Common myeloid progenitor, CD34-positive (primary cell): ENCODE results near the gene LSM4.

Experiments used
- CTCF ChIA-PET: fragments of 350-600 bp; sonication (Branson Sonifier 250); formaldehyde crosslinking; loops from one replicate; lab custom pipeline; 2021; ENCODE audit warnings: antibody characterized with exemption; lab: Charles Lee
- POLR2A ChIA-PET: fragments of 350-600 bp; sonication (Branson Sonifier 250); formaldehyde crosslinking; loops from one replicate; lab custom pipeline; 2021; ENCODE audit warnings: antibody characterized with exemption; lab: Charles Lee
- DNase-seq, 3 donors: peaks; one replicate each; pipeline versions ENCODE4 v3.0.0 to v3.0.0-alpha.2; 2013
- H3K27ac ChIP-seq, 2 experiments: 1 replicate in 1 of 2; 2 replicates in 1 of 2; pipeline ENCODE4 v1.7.0; 2013; ENCODE audit warnings: inconsistent platforms in 2 of 2, low read length in 2 of 2, mild to moderate bottlenecking in 2 of 2, low read depth in 1 of 2, moderate library complexity in 1 of 2; ENCODE audit not compliant: severe bottlenecking in 2 of 2, insufficient read depth in 1 of 2, poor library complexity in 1 of 2
- H3K27me3 ChIP-seq, 5 experiments: replicated peaks in 2 of 5; 1 replicate in 3 of 5; 2 replicates in 2 of 5; pipeline versions ENCODE4 v1.6.1 to v1.7.0; 2013; ENCODE audit warnings: low read length in 4 of 5, mild to moderate bottlenecking in 2 of 5, moderate library complexity in 2 of 5, inconsistent platforms in 1 of 5; ENCODE audit not compliant: insufficient read depth in 5 of 5, control insufficient read depth in 4 of 5
- H3K36me3 ChIP-seq, 4 experiments: 1 replicate in 2 of 4; 2 replicates in 2 of 4; pipeline versions ENCODE4 v1.6.1 to v1.7.0; 2013; ENCODE audit warnings: low read length in 3 of 4, control low read depth in 1 of 4, mild to moderate bottlenecking in 1 of 4; ENCODE audit not compliant: control insufficient read depth in 4 of 4, insufficient read depth in 4 of 4
- H3K4me1 ChIP-seq, 4 experiments: 1 replicate in 3 of 4; 2 replicates in 1 of 4; pipeline versions ENCODE4 v1.6.1 to v1.7.1; 2013; ENCODE audit warnings: low read length in 3 of 4, mild to moderate bottlenecking in 3 of 4, control low read depth in 1 of 4, inconsistent platforms in 1 of 4, moderate library complexity in 1 of 4; ENCODE audit not compliant: control insufficient read depth in 4 of 4, insufficient read depth in 4 of 4; ENCODE audit errors: control extremely low read depth in 1 of 4
- H3K4me3 ChIP-seq, 7 experiments: 1 replicate in 4 of 7; 2 replicates in 3 of 7; pipeline versions ENCODE4 v1.5.1 to v1.7.0; 2013; ENCODE audit warnings: mild to moderate bottlenecking in 7 of 7, low read length in 6 of 7, moderate library complexity in 6 of 7, inconsistent platforms in 2 of 7, low read depth in 2 of 7, control low read depth in 1 of 7; ENCODE audit not compliant: insufficient read depth in 4 of 7, control insufficient read depth in 1 of 7; ENCODE audit errors: extremely low read depth in 1 of 7
- H3K9me3 ChIP-seq, 5 experiments: 1 replicate in 4 of 5; 2 replicates in 1 of 5; pipeline versions ENCODE4 v1.6.1 to v1.7.1; 2013; ENCODE audit warnings: low read length in 4 of 5, mild to moderate bottlenecking in 2 of 5, inconsistent platforms in 1 of 5, low read depth in 1 of 5, moderate library complexity in 1 of 5; ENCODE audit not compliant: control insufficient read depth in 4 of 5, insufficient read depth in 2 of 5; ENCODE audit errors: control extremely low read depth in 1 of 5
- WGBS: methylation state at CpG from one replicate; pipeline ENCODE4 v1.1.5; 2013; ENCODE audit not compliant: insufficient coverage; 5-methylcytosine and 5-hydroxymethylcytosine counted together

The LSM4 gene

DNA sequence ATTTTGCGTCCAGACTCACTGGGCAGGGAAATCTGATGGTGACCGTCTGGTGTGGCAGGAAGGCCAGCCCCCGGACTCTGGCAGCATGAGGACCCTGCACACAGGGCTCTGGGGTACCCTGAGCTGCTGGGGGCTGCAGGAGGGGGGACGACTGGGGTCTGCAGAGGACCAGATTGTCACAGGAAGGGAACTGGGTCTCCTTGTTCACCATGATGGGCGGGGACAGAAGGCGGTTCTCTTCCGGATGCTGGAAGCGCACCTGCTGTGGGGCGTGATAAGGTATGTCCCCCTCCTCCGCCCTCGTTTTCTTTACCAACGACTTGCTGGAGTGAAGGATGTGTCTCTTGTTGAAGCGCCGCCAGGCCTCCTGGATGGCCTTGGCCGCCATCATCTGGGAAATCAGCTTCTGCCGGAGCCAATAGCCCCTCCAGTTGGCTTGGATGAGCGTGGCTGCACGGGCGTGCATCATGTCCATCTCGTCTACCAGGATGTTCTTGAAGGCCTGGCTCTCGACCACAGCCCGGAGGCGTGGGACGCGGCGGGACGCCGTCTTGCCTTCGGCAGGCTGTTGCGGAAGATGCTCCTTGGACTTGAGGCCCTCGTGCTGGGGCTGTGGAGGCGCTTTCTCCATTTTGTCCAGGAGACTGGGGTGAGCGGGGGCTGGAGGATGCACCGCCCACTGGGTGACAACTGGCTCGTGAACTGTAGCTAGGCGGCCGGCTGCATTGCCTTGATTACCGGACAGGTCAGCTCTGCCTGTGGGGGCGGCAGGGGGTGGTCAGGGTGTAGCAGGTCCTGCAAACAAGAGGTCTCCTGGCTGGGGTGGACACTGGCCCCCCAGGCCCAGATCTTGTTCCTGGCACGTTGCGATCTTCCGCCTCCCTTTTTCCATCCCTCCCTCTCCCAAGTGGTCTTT, 55.8 kb downstream of the LSM4 start:
- CTCF ChIA-PET = interaction anchor here (16.0 kb wide), 1 partner anchor 55 kb away, joined by 354 read pairs; the partner anchor contains the start of gene LSM4
- WGBS = 99% methylated on average over 37 of the region's 42 CpGs

GRCh38 chr19:18265582-18265981, 57.3 kb downstream of the LSM4 start:
- ChIA-PET CTCF (interaction anchor here (0.6 to 2.2 kb wide), 3 partner anchors 10 to 214 kb away, joined by 3 to 7 read pairs (median 3); a partner anchor contains a TSS), POLR2A (no interaction called here)
- no peak for DNase-seq
- Histone ChIP-seq H3K36me3 (peaks cover 2 to 59% (median 16%) of the 10 kb centered on the region in 4 experiments), H3K27me3 (no peaks in the 10 kb centered on the region), H3K27ac (no peak overlapping the region), H3K4me1 (no peaks in the 10 kb centered on the region), H3K4me3 (no peak overlapping the region), H3K9me3 (no peaks in the 10 kb centered on the region)
- 94% methylated on average over 7 of the region's 7 CpGs for WGBS

More for the DNA sequence above, 55.8 kb downstream of the LSM4 start:
- no peaks in the 10 kb centered on the region for H3K4me1 ChIP-seq
- H3K4me3 ChIP-seq = no peak overlapping the region
- H3K36me3 ChIP-seq = peaks cover 2 to 59% (median 16%) of the 10 kb centered on the region in 4 experiments
- peak in 1 of 3 donors; percentile 14 for DNase-seq
- H3K9me3 ChIP-seq = no peaks in the 10 kb centered on the region
- H3K27me3 ChIP-seq = no peaks in the 10 kb centered on the region
- no peak overlapping the region for H3K27ac ChIP-seq
- POLR2A ChIA-PET = no interaction called here

DNA sequence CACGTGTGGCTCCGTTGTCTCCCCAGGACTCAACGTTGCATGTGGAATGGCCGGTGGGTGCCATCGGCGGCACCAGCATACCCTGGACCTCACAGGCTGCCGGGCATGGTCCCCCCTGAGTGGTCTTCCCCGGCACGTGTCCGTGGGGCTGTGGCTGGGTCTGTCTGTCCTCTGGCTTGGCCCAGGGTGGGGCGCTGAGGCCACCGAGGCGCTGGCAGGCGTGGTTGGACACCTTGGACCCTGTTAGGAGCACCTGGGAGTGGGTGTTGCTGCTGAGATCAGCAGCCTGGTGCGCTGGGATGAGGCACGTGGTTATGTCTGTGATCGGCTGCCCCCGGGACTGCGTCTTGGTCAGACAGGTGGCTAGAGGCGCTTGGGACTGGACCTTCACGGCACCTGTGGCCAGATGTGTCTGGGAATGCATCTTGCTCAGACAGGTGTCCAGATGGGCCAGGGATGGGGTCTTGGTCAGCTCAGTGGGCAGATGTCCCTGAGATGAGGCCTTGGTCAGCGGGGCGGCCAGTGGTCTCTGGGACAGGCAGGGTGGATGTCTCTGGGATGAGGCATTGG, 57.8 kb downstream of the LSM4 start:
- DNase-seq = no peak
- WGBS = 87% methylated on average over 23 of the region's 23 CpGs
- CTCF ChIA-PET = interaction anchor here (0.6 to 2.2 kb wide), 3 partner anchors 10 to 215 kb away, joined by 3 to 7 read pairs (median 3); a partner anchor contains a TSS

GRCh38 chr19:18264137-18264854, 58.6 kb downstream of the LSM4 start:
- Histone ChIP-seq H3K9me3 (no peaks in the 10 kb centered on the region), H3K4me3 (no peak overlapping the region), H3K36me3 (peaks cover 2 to 57% (median 16%) of the 10 kb centered on the region in 4 experiments), H3K27ac (no peak overlapping the region), H3K4me1 (no peaks in the 10 kb centered on the region), H3K27me3 (no peaks in the 10 kb centered on the region)
- 98% methylated on average over 23 of the region's 23 CpGs for WGBS
- CTCF ChIA-PET = interaction anchor here (1.8 to 2.2 kb wide), 2 partner anchors 12 to 65 kb away, joined by 6 to 7 read pairs; no protein-coding TSS in a partner anchor
- DNase-seq = no peak
- POLR2A ChIA-PET = no interaction called here

More for the DNA sequence above, 57.8 kb downstream of the LSM4 start:
- no peaks in the 10 kb centered on the region for H3K4me1 ChIP-seq
- peaks cover 2 to 59% (median 16%) of the 10 kb centered on the region in 4 experiments for H3K36me3 ChIP-seq
- H3K4me3 ChIP-seq = no peak overlapping the region
- no peaks in the 10 kb centered on the region for H3K9me3 ChIP-seq
- POLR2A ChIA-PET = no interaction called here
- H3K27me3 ChIP-seq = no peaks in the 10 kb centered on the region
- H3K27ac ChIP-seq = no peak overlapping the region

DNA sequence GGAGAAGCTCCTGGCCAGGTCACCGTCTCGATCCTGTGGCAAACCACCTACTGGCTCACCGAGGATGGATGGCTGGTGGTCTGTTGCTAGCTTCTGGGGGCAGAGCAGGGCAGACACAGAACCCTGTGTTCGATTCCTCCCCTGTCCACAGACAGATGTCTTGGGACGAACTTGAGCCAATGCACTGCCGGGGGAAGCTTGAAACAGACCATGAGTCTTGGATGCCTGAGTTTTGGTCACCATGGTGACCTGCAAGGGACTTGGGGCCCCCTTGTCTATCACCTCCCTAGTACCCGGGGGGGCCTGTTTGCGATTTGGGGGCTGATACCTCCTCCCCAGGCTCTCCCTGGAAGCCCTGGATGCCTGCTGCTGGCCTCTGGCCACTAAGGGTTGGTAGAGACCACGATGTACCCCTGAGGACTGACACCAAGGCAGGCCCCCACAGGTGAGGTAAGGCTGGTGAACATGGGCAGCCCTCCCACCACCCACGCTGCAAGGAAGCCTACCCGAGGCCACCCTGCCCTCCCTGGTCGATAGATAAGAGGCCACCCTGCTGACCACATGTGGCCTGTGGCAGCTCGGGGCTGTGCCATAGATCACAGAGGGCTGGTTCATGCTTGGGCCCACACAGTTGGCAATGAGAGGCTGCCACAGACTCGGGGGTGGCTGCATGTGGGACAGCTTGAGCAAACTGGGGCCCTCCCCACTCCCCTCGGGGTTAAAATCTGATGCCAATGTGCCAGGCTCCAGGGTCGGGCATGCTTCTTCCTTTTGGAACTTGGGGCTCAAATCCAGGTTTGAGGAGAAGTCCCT, 59.3 kb downstream of the LSM4 start:
- no peak overlapping the region for H3K27ac ChIP-seq

GRCh38 chr19:18262917-18263316, 60.0 kb downstream of the LSM4 start:
- no peak overlapping the region for H3K27ac ChIP-seq
- peaks cover 2 to 51% (median 15%) of the 10 kb centered on the region in 4 experiments for H3K36me3 ChIP-seq
- H3K4me3 ChIP-seq = no peak overlapping the region
- no peaks in the 10 kb centered on the region for H3K4me1 ChIP-seq
- 98% methylated on average over 10 of the region's 10 CpGs for WGBS
- no peaks in the 10 kb centered on the region for H3K27me3 ChIP-seq
- POLR2A ChIA-PET = no interaction called here
- CTCF ChIA-PET = interaction anchor here (0.6 to 2.6 kb wide), 3 partner anchors 10 to 66 kb away, joined by 3 to 13 read pairs (median 6); no protein-coding TSS in a partner anchor
- DNase-seq = no peak
- H3K9me3 ChIP-seq = no peaks in the 10 kb centered on the region

More for the DNA sequence above, 59.3 kb downstream of the LSM4 start:
- peak in 1 of 3 donors; percentile 12 for DNase-seq
- Histone ChIP-seq H3K4me3 (no peak overlapping the region), H3K27me3 (no peaks in the 10 kb centered on the region), H3K9me3 (no peaks in the 10 kb centered on the region), H3K4me1 (no peaks in the 10 kb centered on the region), H3K36me3 (peaks cover 2 to 52% (median 16%) of the 10 kb centered on the region in 4 experiments)
- POLR2A ChIA-PET = no interaction called here
- 95% methylated on average over 14 of the region's 16 CpGs for WGBS
- CTCF ChIA-PET = interaction anchor here (0.6 to 2.6 kb wide), 4 partner anchors 11 to 65 kb away, joined by 3 to 13 read pairs (median 6); no protein-coding TSS in a partner anchor
